Stimulated activated CD8-positive, alpha-beta memory T cell treated with anti-CD3 and anti-CD28 coated beads, Interleukin-7, amount 100 ng/mL, for 24 hours (primary cell): Measurements from ENCODE around the gene TNKS1BP1.
"Not testable (repeated sequence)": the region's sequence is repeated elsewhere in the genome, so short reads cannot be mapped to it uniquely, and the experiment has no call there.

Source experiments
- DNase-seq: peaks from one replicate; pipeline ENCODE4 v3.0.0-alpha.2; 2020; ENCODE audit warnings: low read depth

TNKS1BP1 gene

GRCh38 chr11:57310630-57311086, 14.1 kb downstream of the TNKS1BP1 start:
- no peak for DNase-seq

- no peak for DNase-seq
Observed at GRCh38 chr11:57310091-57310490, 14.7 kb downstream of the TNKS1BP1 start.

- DNase-seq, result no peak
Observed at GRCh38 chr11:57309106-57310059, 15.4 kb downstream of the TNKS1BP1 start.

GRCh38 chr11:57308426-57309060, 16.2 kb downstream of the TNKS1BP1 start:
- DNase-seq, result no peak

GRCh38 chr11:57307666-57308270, 17.0 kb downstream of the TNKS1BP1 start:
- DNase-seq, result no peak

- no peak for DNase-seq
Observed at GRCh38 chr11:57306940-57307565, 17.7 kb downstream of the TNKS1BP1 start.

GRCh38 chr11:57306161-57306876, 18.4 kb downstream of the TNKS1BP1 start:
- no peak for DNase-seq

- no peak for DNase-seq
Observed at GRCh38 chr11:57305523-57305922, 19.2 kb downstream of the TNKS1BP1 start.

GRCh38 chr11:57303990-57304579, 20.7 kb downstream of the TNKS1BP1 start:
- DNase-seq, result no peak

- DNase-seq, result no peak
Observed at GRCh38 chr11:57303280-57303989, 21.3 kb downstream of the TNKS1BP1 start.

GRCh38 chr11:57302489-57302888, 22.3 kb downstream of the TNKS1BP1 start:
- no peak for DNase-seq

- DNase-seq, result no peak
Observed at GRCh38 chr11:57301711-57302423, 22.9 kb downstream of the TNKS1BP1 start.

- no peak for DNase-seq
Observed at GRCh38 chr11:57300785-57301184, 24.0 kb downstream of the TNKS1BP1 start.

- DNase-seq, result no peak
Observed at GRCh38 chr11:57299150-57299737, 25.5 kb downstream of the TNKS1BP1 start.

GRCh38 chr11:57297221-57297620, 27.5 kb downstream of the TNKS1BP1 start:
- DNase-seq, result no peak

GRCh38 chr11:57296205-57296604, 28.5 kb downstream of the TNKS1BP1 start:
- not testable (repeated sequence) for DNase-seq

GRCh38 chr11:57294225-57295131, 30.3 kb downstream of the TNKS1BP1 start:
- no peak for DNase-seq

GRCh38 chr11:57290288-57290687, 34.5 kb downstream of the TNKS1BP1 start:
- no peak for DNase-seq
